Stimulated activated effector memory CD8-positive, alpha-beta T cell treated with anti-CD3 and anti-CD28 coated beads, Interleukin-12 subunit alpha, Interleukin-12 subunit beta, amount 100 ng/mL, for 72 hours (primary cell): Measurements from ENCODE around the gene ZNF778.
"Not testable (repeated sequence)": the region's sequence is repeated elsewhere in the genome, so short reads cannot be mapped to it uniquely, and the experiment has no call there.

Experiments
- ATAC-seq: fragments of 150-1000 bp; cut with Tn5 transposase; 2 replicates; pipeline ENCODE4 v1.10.0; 2021
- DNase-seq, 2 donors: peaks; one replicate each; pipeline ENCODE4 v3.0.0; 2021 to 2022; ENCODE audit warnings: low spot score in 2 of 2
- H3K27ac Mint-ChIP-seq: one replicate; pipeline ENCODE4 v1.8.0; 2022; ENCODE audit warnings: mild to moderate bottlenecking, mixed read lengths
- H3K36me3 Mint-ChIP-seq: one replicate; pipeline ENCODE4 v1.8.0; 2022; ENCODE audit warnings: mild to moderate bottlenecking, mixed read lengths
- H3K4me1 Mint-ChIP-seq: one replicate; pipeline ENCODE4 v1.8.0; 2022; ENCODE audit warnings: mixed read lengths
- H3K4me3 Mint-ChIP-seq: one replicate; pipeline ENCODE4 v1.8.0; 2022; ENCODE audit warnings: mild to moderate bottlenecking, mixed read lengths
- H3K9me3 Mint-ChIP-seq: one replicate; pipeline ENCODE4 v1.8.0; 2022; ENCODE audit warnings: mixed read lengths

Gene ZNF778

GRCh38 chr16:89188471-89189357 is 28.8 kb upstream of the ZNF778 start:
- DNase-seq, ATAC-seq, H3K4me1 Mint-ChIP-seq, H3K27ac Mint-ChIP-seq, H3K9me3 Mint-ChIP-seq, H3K4me3 Mint-ChIP-seq: not testable (repeated sequence)
- peaks cover 18% of the 10 kb centered on the region for H3K36me3 Mint-ChIP-seq

- no peak for ATAC-seq
- H3K4me1 Mint-ChIP-seq, result peaks cover 7% of the 10 kb centered on the region
- no peaks in the 10 kb centered on the region for H3K9me3 Mint-ChIP-seq
- no peak overlapping the region for H3K27ac Mint-ChIP-seq
- no peak overlapping the region for H3K4me3 Mint-ChIP-seq
- peaks cover 18% of the 10 kb centered on the region for H3K36me3 Mint-ChIP-seq
- DNase-seq, result no peak
These were observed 28.0 kb upstream of the ZNF778 start for GRCh38 chr16:89189358-89190025.

- Mint-ChIP-seq H3K4me3 (no peak overlapping the region), H3K36me3 (peaks cover 12% of the 10 kb centered on the region), H3K9me3 (no peaks in the 10 kb centered on the region), H3K27ac (no peak overlapping the region), H3K4me1 (peaks cover 7% of the 10 kb centered on the region)
- no peak for ATAC-seq
- peak in 1 of 2 donors; percentile 2 for DNase-seq
These were observed 27.1 kb upstream of the ZNF778 start for GRCh38 chr16:89190150-89190958.

- Mint-ChIP-seq H3K9me3 (no peaks in the 10 kb centered on the region), H3K27ac (no peak overlapping the region), H3K4me1 (peaks cover 7% of the 10 kb centered on the region), H3K36me3 (peaks cover 12% of the 10 kb centered on the region), H3K4me3 (no peak overlapping the region)
- ATAC-seq (no peak), DNase-seq (no peak)
These were observed 26.2 kb upstream of the ZNF778 start for GRCh38 chr16:89191033-89191900.

- Mint-ChIP-seq H3K27ac (no peak overlapping the region), H3K9me3 (no peaks in the 10 kb centered on the region), H3K36me3 (peaks cover 9% of the 10 kb centered on the region), H3K4me1 (peaks cover 7% of the 10 kb centered on the region), H3K4me3 (peak overlapping the region; percentile 23)
- no peak for ATAC-seq
- DNase-seq, result no peak
These were observed 25.7 kb upstream of the ZNF778 start for GRCh38 chr16:89191901-89192185.

- H3K27ac Mint-ChIP-seq, H3K4me1 Mint-ChIP-seq, H3K9me3 Mint-ChIP-seq, H3K36me3 Mint-ChIP-seq: not testable (repeated sequence)
- DNase-seq (peak; percentile 55 to 72), ATAC-seq (peak; percentile 39)
- H3K4me3 Mint-ChIP-seq, result peak overlapping the region; percentile 23
These were observed 25.1 kb upstream of the ZNF778 start for GRCh38 chr16:89192186-89192955.

GRCh38 chr16:89192956-89193575 is 24.4 kb upstream of the ZNF778 start:
- H3K4me1 Mint-ChIP-seq, result no peaks in the 10 kb centered on the region
- no peaks in the 10 kb centered on the region for H3K36me3 Mint-ChIP-seq
- DNase-seq (no peak), ATAC-seq (peak; percentile 36)
- H3K27ac Mint-ChIP-seq, result no peak overlapping the region
- H3K9me3 Mint-ChIP-seq, result no peaks in the 10 kb centered on the region
- H3K4me3 Mint-ChIP-seq, result no peak overlapping the region

- H3K9me3 Mint-ChIP-seq, result no peaks in the 10 kb centered on the region
- no peak overlapping the region for H3K27ac Mint-ChIP-seq
- H3K4me3 Mint-ChIP-seq, result no peak overlapping the region
These were observed 23.8 kb upstream of the ZNF778 start for GRCh38 chr16:89193576-89194293.

GRCh38 chr16:89194340-89195311 is 22.9 kb upstream of the ZNF778 start:
- DNase-seq, result peak in 1 of 2 donors; percentile 49
- H3K4me3 Mint-ChIP-seq, result no peak overlapping the region
- H3K36me3 Mint-ChIP-seq, result no peaks in the 10 kb centered on the region
- H3K9me3 Mint-ChIP-seq, result no peaks in the 10 kb centered on the region
- ATAC-seq, result no peak
- H3K4me1 Mint-ChIP-seq, result no peaks in the 10 kb centered on the region
- no peak overlapping the region for H3K27ac Mint-ChIP-seq

More at GRCh38 chr16:89193576-89194293, 23.8 kb upstream of the ZNF778 start:
- ATAC-seq (no peak), DNase-seq (no peak)
- Mint-ChIP-seq H3K36me3 (no peaks in the 10 kb centered on the region), H3K4me1 (no peaks in the 10 kb centered on the region)

GRCh38 chr16:89195521-89196171 is 21.9 kb upstream of the ZNF778 start:
- no peak for ATAC-seq
- H3K27ac Mint-ChIP-seq, result no peak overlapping the region
- H3K9me3 Mint-ChIP-seq, result no peaks in the 10 kb centered on the region
- DNase-seq, result peak in 1 of 2 donors; percentile 49
- H3K36me3 Mint-ChIP-seq, result no peaks in the 10 kb centered on the region
- H3K4me1 Mint-ChIP-seq, result no peaks in the 10 kb centered on the region
- no peak overlapping the region for H3K4me3 Mint-ChIP-seq

GRCh38 chr16:89197033-89197632 is 20.4 kb upstream of the ZNF778 start:
- H3K4me1 Mint-ChIP-seq, result no peaks in the 10 kb centered on the region
- no peak for DNase-seq

More at GRCh38 chr16:89197033-89197632, 20.4 kb upstream of the ZNF778 start:
- Mint-ChIP-seq H3K4me3 (no peak overlapping the region), H3K36me3 (no peaks in the 10 kb centered on the region), H3K27ac (no peak overlapping the region), H3K9me3 (no peaks in the 10 kb centered on the region)
- no peak for ATAC-seq
